GM12878 (cell line): ENCODE measurements around the gene SIK3.

ENCODE experiments used
- ZNF274 ChIP-seq: IDR thresholded peaks from one replicate; pipeline ENCODE4 v1.8.0; 2011; ENCODE audit not compliant: insufficient read length, insufficient read depth
- TF ChIP-seq, protein P1 (sequence below): fragments of 450-650 bp; IDR thresholded peaks from 2 replicates; pipeline ENCODE4 v1.6.1; 2018; ENCODE audit warnings: mild to moderate bottlenecking, low read depth, moderate library complexity; ENCODE audit not compliant: partially characterized antibody

DNA sequence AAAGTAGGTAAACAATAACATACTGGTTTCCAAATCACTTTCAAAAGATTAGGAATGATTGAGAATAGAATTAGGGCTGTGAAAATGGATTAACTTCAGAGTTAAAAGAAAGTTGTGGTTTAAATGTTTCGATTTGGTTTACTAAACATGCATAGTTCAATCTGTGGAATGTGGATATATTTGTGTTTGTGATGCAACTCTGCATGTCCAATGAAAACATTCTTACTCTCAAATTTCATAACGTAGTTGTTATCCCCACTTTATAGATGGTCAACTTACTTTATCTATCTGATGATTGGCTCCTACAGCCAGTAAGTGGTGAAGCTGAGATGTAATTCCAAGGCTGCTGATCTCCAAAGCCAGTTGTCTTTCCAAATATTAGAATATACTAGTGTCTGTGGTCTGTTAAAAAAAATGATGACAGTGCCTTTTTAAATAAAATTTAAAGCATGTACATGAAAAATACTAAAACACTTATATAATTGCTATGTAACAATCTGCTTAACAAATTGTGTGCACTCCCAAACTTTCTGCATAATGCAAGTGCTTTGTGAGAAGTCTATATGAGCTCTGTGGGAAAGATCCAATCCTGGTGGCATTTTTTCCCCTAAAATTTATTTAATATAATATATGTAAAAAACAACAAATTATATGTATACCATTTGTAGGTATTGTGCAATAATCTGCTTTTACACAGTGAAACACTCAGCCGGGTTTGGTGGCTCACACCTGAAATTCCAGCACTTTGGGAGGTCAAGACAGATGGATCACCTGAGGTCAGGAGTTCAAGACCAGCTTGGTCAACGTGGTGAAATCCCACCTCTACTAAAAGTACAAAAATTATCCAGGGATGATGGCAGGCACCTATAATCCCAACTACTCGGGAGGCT is 9.7 kb upstream of the SIK3 start:
- TF ChIP-seq ZNF274: no peak
- TF ChIP-seq, protein P1, sequence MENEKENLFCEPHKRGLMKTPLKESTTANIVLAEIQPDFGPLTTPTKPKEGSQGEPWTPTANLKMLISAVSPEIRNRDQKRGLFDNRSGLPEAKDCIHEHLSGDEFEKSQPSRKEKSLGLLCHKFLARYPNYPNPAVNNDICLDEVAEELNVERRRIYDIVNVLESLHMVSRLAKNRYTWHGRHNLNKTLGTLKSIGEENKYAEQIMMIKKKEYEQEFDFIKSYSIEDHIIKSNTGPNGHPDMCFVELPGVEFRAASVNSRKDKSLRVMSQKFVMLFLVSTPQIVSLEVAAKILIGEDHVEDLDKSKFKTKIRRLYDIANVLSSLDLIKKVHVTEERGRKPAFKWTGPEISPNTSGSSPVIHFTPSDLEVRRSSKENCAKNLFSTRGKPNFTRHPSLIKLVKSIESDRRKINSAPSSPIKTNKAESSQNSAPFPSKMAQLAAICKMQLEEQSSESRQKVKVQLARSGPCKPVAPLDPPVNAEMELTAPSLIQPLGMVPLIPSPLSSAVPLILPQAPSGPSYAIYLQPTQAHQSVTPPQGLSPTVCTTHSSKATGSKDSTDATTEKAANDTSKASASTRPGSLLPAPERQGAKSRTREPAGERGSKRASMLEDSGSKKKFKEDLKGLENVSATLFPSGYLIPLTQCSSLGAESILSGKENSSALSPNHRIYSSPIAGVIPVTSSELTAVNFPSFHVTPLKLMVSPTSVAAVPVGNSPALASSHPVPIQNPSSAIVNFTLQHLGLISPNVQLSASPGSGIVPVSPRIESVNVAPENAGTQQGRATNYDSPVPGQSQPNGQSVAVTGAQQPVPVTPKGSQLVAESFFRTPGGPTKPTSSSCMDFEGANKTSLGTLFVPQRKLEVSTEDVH: no peak
